Peyer's patch (tissue), 4 donors: Measurements from ENCODE around the gene GNAQ. TPM values are rescaled to one million over a fixed set of nuclear protein-coding genes. Genes with fewer than 3 reads are reported as not detected.
A peak's percentile ranks its signal among the peaks of the same experiment; 100 is the strongest.

Experiments used
- DNase-seq, 3 donors: peaks; one replicate each; pipeline ENCODE4 v3.0.0-alpha.2; 2017 to 2019
- H3K27ac ChIP-seq, 4 donors: fragments of 200-600 bp; sonication (generic); one replicate each; pipeline ENCODE4 v1.5.1; 2016 to 2019
- H3K27me3 ChIP-seq, 2 donors: fragments of 200-600 bp; sonication (generic); one replicate each; pipeline ENCODE4 v1.5.1; 2019
- H3K36me3 ChIP-seq, 3 donors: fragments of 200-600 bp; sonication (generic); one replicate each; pipeline ENCODE4 v1.5.1; 2016 to 2019
- H3K4me1 ChIP-seq, 4 donors: fragments of 200-600 bp; sonication (generic); one replicate each; pipeline ENCODE4 v1.5.1; 2016 to 2019
- H3K4me3 ChIP-seq, 4 donors: fragments of 200-600 bp; sonication (generic); 1 replicate in 3 of 4; 2 replicates in 1 of 4; pipeline ENCODE4 v1.5.1; 2016 to 2019; ENCODE audit warnings: mild to moderate bottlenecking in 1 of 4
- H3K9me3 ChIP-seq, 4 donors: fragments of 200-600 bp; sonication (generic); one replicate each; pipeline ENCODE4 v1.5.1; 2016 to 2019; ENCODE audit warnings: mild to moderate bottlenecking in 1 of 4
- CTCF ChIP-seq, 6 experiments: fragments of 450-650 bp in 4 of 6; fragments of 200-600 bp in 2 of 6; sonication (generic) in 1 of 6; IDR thresholded peaks; one replicate each; pipeline ENCODE4 v1.5.1; 2017 to 2019; ENCODE audit warnings: antibody characterized with exemption in 6 of 6, mild to moderate bottlenecking in 3 of 6, moderate library complexity in 1 of 6
- POLR2A ChIP-seq, 2 donors: fragments of 450-650 bp; IDR thresholded peaks; one replicate each; pipeline ENCODE4 v1.5.1; 2017; ENCODE audit warnings: antibody characterized with exemption in 2 of 2, mild to moderate bottlenecking in 2 of 2, moderate library complexity in 2 of 2
- total RNA-seq, 4 donors: library from RNA; depleted of rRNA; stranded (reverse); fragments of >200 nt; gene quantifications; one replicate each; pipeline ENCODE4 v1.1.0, GENCODE V29; 2016

GNAQ gene
- total RNA-seq, 4 donors from 2014 or later, result 28.7 to 45.4 (median 33.5) TPM

- H3K4me1 ChIP-seq, result peaks cover 0 to 42% (median 3%) of the 10 kb centered on the region in 4 donors
- no peak for DNase-seq
- no peak overlapping the region for H3K4me3 ChIP-seq
- H3K27ac ChIP-seq, result peak overlapping the region in 2 of 4 donors; percentile 4 to 48
- TF ChIP-seq CTCF (IDR thresholded peaks at IDR 0.05), result no peak
- TF ChIP-seq POLR2A (IDR thresholded peaks at IDR 0.05), result no peak
- no peaks in the 10 kb centered on the region for H3K36me3 ChIP-seq
- no peaks in the 10 kb centered on the region for H3K9me3 ChIP-seq
- H3K27me3 ChIP-seq, result no peaks in the 10 kb centered on the region
Observed at GRCh38 chr9:77978086-77978781, 53.4 kb downstream of the GNAQ start.

GRCh38 chr9:77977210-77977611 lies 54.4 kb downstream of the GNAQ start:
- no peaks in the 10 kb centered on the region for H3K36me3 ChIP-seq
- no peaks in the 10 kb centered on the region for H3K27me3 ChIP-seq
- H3K4me1 ChIP-seq, result peaks cover 0 to 38% (median 3%) of the 10 kb centered on the region in 4 donors
- H3K27ac ChIP-seq, result peak overlapping the region in 2 of 4 donors; percentile 4 to 27
- no peak for TF ChIP-seq POLR2A (IDR thresholded peaks at IDR 0.05)
- TF ChIP-seq CTCF (IDR thresholded peaks at IDR 0.05), result peak in 4 of 6 experiments; percentile 40 to 64 (median 63)
- H3K4me3 ChIP-seq, result no peak overlapping the region
- DNase-seq, result peak in 2 of 3 donors; percentile 64 to 75
- no peaks in the 10 kb centered on the region for H3K9me3 ChIP-seq

GRCh38 chr9:77975806-77976205 lies 55.8 kb downstream of the GNAQ start:
- H3K4me1 ChIP-seq, result peaks cover 0 to 26% (median 3%) of the 10 kb centered on the region in 4 donors
- TF ChIP-seq POLR2A (IDR thresholded peaks at IDR 0.05) (no peak), CTCF (IDR thresholded peaks at IDR 0.05) (no peak)
- no peaks in the 10 kb centered on the region for H3K27me3 ChIP-seq
- H3K36me3 ChIP-seq, result no peaks in the 10 kb centered on the region
- no peak for DNase-seq
- H3K27ac ChIP-seq, result no peak overlapping the region
- H3K9me3 ChIP-seq, result no peaks in the 10 kb centered on the region
- H3K4me3 ChIP-seq, result no peak overlapping the region

- DNase-seq, result no peak
- Histone ChIP-seq H3K27me3 (no peaks in the 10 kb centered on the region), H3K27ac (no peak overlapping the region), H3K4me3 (no peak overlapping the region), H3K36me3 (no peaks in the 10 kb centered on the region), H3K4me1 (peaks cover 0 to 22% (median 3%) of the 10 kb centered on the region in 4 donors), H3K9me3 (no peaks in the 10 kb centered on the region)
- no peak for TF ChIP-seq CTCF (IDR thresholded peaks at IDR 0.05)
- TF ChIP-seq POLR2A (IDR thresholded peaks at IDR 0.05), result no peak
Observed at GRCh38 chr9:77975036-77975435, 56.6 kb downstream of the GNAQ start.

- Histone ChIP-seq H3K27me3 (no peaks in the 10 kb centered on the region), H3K36me3 (no peaks in the 10 kb centered on the region), H3K27ac (no peak overlapping the region), H3K4me1 (peaks cover 0 to 22% (median 3%) of the 10 kb centered on the region in 4 donors), H3K9me3 (no peaks in the 10 kb centered on the region), H3K4me3 (no peak overlapping the region)
- DNase-seq, result no peak
- no peak for TF ChIP-seq CTCF (IDR thresholded peaks at IDR 0.05)
- TF ChIP-seq POLR2A (IDR thresholded peaks at IDR 0.05), result no peak
Observed at GRCh38 chr9:77974434-77974833, 57.2 kb downstream of the GNAQ start.
